Endothelial cell of umbilical vein (primary cell): Measurements from ENCODE around the gene CDK5. TPM values are rescaled to one million over a fixed set of nuclear protein-coding genes. Genes with fewer than 3 reads are reported as not detected.
A peak's percentile ranks its signal among the peaks of the same experiment; 100 is the strongest.

ENCODE experiments used
- BruUV-seq: library from RNA; stranded (reverse); fragments of 400-500 nt; replicated peaks from 2 replicates; lab custom pipeline; 2021; lab: Mats Ljungman, UMichigan
- CTCF ChIA-PET: fragments of 300-600, 350-600 bp; sonication (Branson Sonifier 250); formaldehyde crosslinking; loops from one replicate; lab custom pipeline; 2021; ENCODE audit warnings: antibody characterized with exemption, inconsistent platforms; lab: Charles Lee
- POLR2A ChIA-PET: fragments of 300-600, 350-600 bp; sonication (Branson Sonifier 250); formaldehyde crosslinking; loops from one replicate; lab custom pipeline; 2021; ENCODE audit warnings: antibody characterized with exemption, inconsistent platforms; lab: Charles Lee
- DNase-seq: peaks from one replicate; pipeline ENCODE4 v3.0.0-alpha.2; 2011; ENCODE audit warnings: low read depth, low spot score
- FAIRE-seq: peaks from 2 replicates; lab custom pipeline; 2011; peaks lifted over from hg19 to GRCh38; lab: Jason Lieb, UNC
- H2AFZ ChIP-seq: 2 replicates; pipeline ENCODE4 v1.6.0; 2012; ENCODE audit warnings: low read depth, low read length, control low read depth, inconsistent platforms
- H3K27ac ChIP-seq: 2 replicates; pipeline ENCODE4 v1.5.1; 2011; ENCODE audit warnings: low read depth, mild to moderate bottlenecking, control low read depth, low read length, moderate library complexity; ENCODE audit not compliant: insufficient read depth
- H3K27me3 ChIP-seq, 2 experiments: 2 replicates each; pipeline versions ENCODE4 v1.6.0 to v1.6.1; 2011; ENCODE audit warnings: low read length in 2 of 2, mixed read lengths in 1 of 2; ENCODE audit not compliant: control insufficient read depth in 2 of 2, insufficient read depth in 2 of 2
- H3K36me3 ChIP-seq, 2 experiments: 2 replicates in 1 of 2; 3 replicates in 1 of 2; pipeline ENCODE4 v1.5.1; 2011; ENCODE audit warnings: low read length in 2 of 2, mild to moderate bottlenecking in 1 of 2, moderate library complexity in 1 of 2; ENCODE audit not compliant: control insufficient read depth in 2 of 2, insufficient read depth in 2 of 2; ENCODE audit errors: extremely low read depth in 1 of 2
- H3K4me1 ChIP-seq: 3 replicates; pipeline ENCODE4 v1.5.1; 2011; ENCODE audit warnings: mild to moderate bottlenecking, low read length; ENCODE audit not compliant: control insufficient read depth, insufficient read depth; ENCODE audit errors: extremely low read depth
- H3K4me2 ChIP-seq: 2 replicates; pipeline ENCODE4 v1.6.1; 2011; ENCODE audit warnings: low read length, control low read depth, mixed read lengths; ENCODE audit not compliant: insufficient read depth
- H3K4me3 ChIP-seq, 3 experiments: fragments of 200-600 bp in 1 of 3; sonication (generic), shearing (Covaris generic) in 1 of 3; replicated peaks in 1 of 3; 2 replicates each; pipeline ENCODE4 v1.5.1; 2011 to 2016; ENCODE audit warnings: control low read depth in 3 of 3, low read length in 3 of 3, mild to moderate bottlenecking in 2 of 3, inconsistent platforms in 1 of 3, low read depth in 1 of 3, moderate library complexity in 1 of 3; ENCODE audit not compliant: insufficient read depth in 1 of 3
- H3K79me2 ChIP-seq: 2 replicates; pipeline ENCODE4 v1.6.0; 2012; ENCODE audit warnings: low read length, inconsistent platforms; ENCODE audit not compliant: control insufficient read depth, insufficient read depth
- H3K9ac ChIP-seq: replicated peaks from 2 replicates; pipeline ENCODE3; 2011; ENCODE audit warnings: low read length, control low read depth; ENCODE audit not compliant: insufficient read depth; ENCODE audit errors: extremely low read depth
- H3K9me1 ChIP-seq: replicated peaks from 3 replicates; pipeline ENCODE4 v1.6.0; 2011; ENCODE audit warnings: mild to moderate bottlenecking, low read length; ENCODE audit not compliant: control insufficient read depth, insufficient read depth; ENCODE audit errors: extremely low read depth
- H3K9me3 ChIP-seq: replicated peaks from 2 replicates; pipeline ENCODE4 v1.5.1; 2012; ENCODE audit warnings: low read length, inconsistent platforms; ENCODE audit not compliant: control insufficient read depth, insufficient read depth
- H4K20me1 ChIP-seq: replicated peaks from 2 replicates; pipeline ENCODE3; 2011; ENCODE audit warnings: mild to moderate bottlenecking, low read length; ENCODE audit not compliant: control insufficient read depth, insufficient read depth; ENCODE audit errors: extremely low read depth
- EZH2 ChIP-seq: IDR thresholded peaks from 2 replicates; pipeline ENCODE4 v1.6.1; 2012; ENCODE audit warnings: borderline replicate concordance, low read depth, mild to moderate bottlenecking, moderate library complexity, low read length, inconsistent platforms; ENCODE audit not compliant: severe bottlenecking
- FOS ChIP-seq: IDR thresholded peaks from 2 replicates; pipeline ENCODE4 v1.6.1; 2011; ENCODE audit warnings: mild to moderate bottlenecking, low read length, moderate library complexity, borderline replicate concordance; ENCODE audit not compliant: insufficient read depth
- GATA2 ChIP-seq: IDR thresholded peaks from 2 replicates; pipeline ENCODE4 v1.7.0; 2011; ENCODE audit warnings: low read depth, mild to moderate bottlenecking, moderate library complexity, mixed read lengths, low read length; ENCODE audit not compliant: insufficient read length, insufficient read depth
- JUN ChIP-seq: IDR thresholded peaks from 2 replicates; pipeline ENCODE4 v1.6.1; 2011; ENCODE audit warnings: borderline replicate concordance, low read depth; ENCODE audit not compliant: insufficient read length, insufficient read depth
- MYC ChIP-seq: IDR thresholded peaks from one replicate; pipeline ENCODE4 v1.6.1; 2011; ENCODE audit warnings: mild to moderate bottlenecking, low read depth, low read length
- POLR2A ChIP-seq: IDR thresholded peaks from 2 replicates; pipeline ENCODE4 v1.6.1; 2012; ENCODE audit warnings: low read depth, mild to moderate bottlenecking, control low read depth, low read length
- POLR2AphosphoS5 ChIP-seq: IDR thresholded peaks from 2 replicates; pipeline ENCODE4 v1.6.1; 2012; ENCODE audit warnings: low read depth, mild to moderate bottlenecking, control low read depth, low read length, moderate library complexity; ENCODE audit not compliant: insufficient read depth
- dilution Hi-C: fragments of 300-500 bp; cut with MboI; formaldehyde crosslinking; loops from one replicate; pipeline ENCODE4 v1.15.0; 2019; ENCODE audit warnings: low sequenced_read_pairs; ENCODE audit not compliant: extremely low pct_ligation_motif_present
- intact Hi-C: fragments of 100-400 bp; cut with micrococcal nuclease; formaldehyde crosslinking; loops from one replicate; pipeline ENCODE4 v1.10.0; 2022
- polyA plus RNA-seq, 4 experiments: library from polyadenylated mRNA; depleted of rRNA in 3 of 4; stranded (reverse) in 3 of 4; unstranded in 1 of 4; fragments of >200 nt; gene quantifications; 2 replicates each; pipeline versions ENCODE4 v1.2.1 to v1.2.3, GENCODE V29; 2011 to 2012; ENCODE audit warnings: missing spikeins in 1 of 4
- total RNA-seq: library from RNA; stranded (reverse); gene quantifications from 2 replicates; pipeline ENCODE4 v1.2.3, GENCODE V29; 2021
- TF ChIP-seq, protein P1 (sequence below): IDR thresholded peaks from 2 replicates; pipeline ENCODE4 v1.6.1; 2011; ENCODE audit not compliant: insufficient read depth, insufficient read length
- TF ChIP-seq, protein P2 (sequence below), 2 donors: IDR thresholded peaks; 1 replicate in 1 of 2; 2 replicates in 1 of 2; pipeline ENCODE4 v1.5.1; 2011; ENCODE audit warnings: low read length in 2 of 2, mild to moderate bottlenecking in 2 of 2, moderate library complexity in 2 of 2, control low read depth in 1 of 2, inconsistent platforms in 1 of 2, low read depth in 1 of 2; ENCODE audit not compliant: insufficient read depth in 1 of 2; ENCODE audit errors: extremely low read depth in 1 of 2

CDK5 gene
- total and polyA plus RNA-seq, 2 donors (not counting 3 experiments of a cell fraction or from before 2014, with no cell fraction given), result 16.5 to 38.3 TPM

DNA sequence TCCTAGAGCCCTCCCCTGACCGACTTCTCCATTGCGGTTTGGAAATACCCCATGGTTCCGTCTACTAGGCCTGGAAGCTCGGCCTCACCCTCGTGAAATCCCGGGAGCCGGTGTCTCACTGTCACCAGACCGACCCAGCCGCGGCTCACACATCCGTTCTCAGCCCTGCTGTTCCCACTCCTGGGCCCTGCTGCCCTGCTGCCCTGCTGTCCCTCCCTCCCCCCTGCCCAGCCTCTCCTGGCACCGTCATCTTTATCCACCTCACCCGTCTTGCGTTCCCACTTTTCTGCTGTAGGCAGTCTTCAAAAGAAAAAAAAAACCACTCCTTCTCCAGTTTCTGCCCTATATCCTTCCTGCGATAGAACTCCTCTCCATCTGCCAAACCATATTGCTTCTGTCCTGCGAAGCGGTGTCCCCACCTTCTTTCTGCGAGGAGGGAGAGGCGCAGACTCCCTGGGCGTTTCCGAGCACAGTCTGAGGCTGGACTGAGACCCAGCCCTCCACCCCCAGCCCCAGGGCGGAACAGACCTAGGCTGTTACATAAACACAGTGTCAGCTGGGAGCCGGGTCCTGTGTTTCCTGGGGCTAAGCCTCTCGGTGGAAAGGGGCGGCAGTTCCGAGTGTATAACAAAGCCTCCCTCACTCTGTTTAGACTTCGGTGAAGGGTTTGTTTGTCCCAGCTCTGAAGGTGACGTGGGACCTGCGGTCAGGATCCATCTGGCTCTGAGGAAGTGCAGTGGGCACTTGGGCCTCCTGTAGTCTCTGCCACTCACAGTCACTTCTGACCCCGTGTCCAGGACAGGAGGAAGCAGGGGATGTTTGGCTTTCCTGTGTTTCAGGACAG lies 31.4 kb upstream of the CDK5 start:
- dilution Hi-C loops, result no loop called here
- H3K9me3 ChIP-seq, result no peaks in the 10 kb centered on the region
- BruUV-seq, result no TSS peak
- peaks cover 67% of the 10 kb centered on the region for H3K79me2 ChIP-seq
- H3K4me2 ChIP-seq, result peak overlapping the region; percentile 94
- H3K9me1 ChIP-seq, result no peaks in the 10 kb centered on the region
- peak overlapping the region; percentile 98 for H3K27ac ChIP-seq
- H3K4me3 ChIP-seq, result peak overlapping the region; percentile 81 to 96 (median 82)
- intact Hi-C loops, result loop anchor here (1.0 to 2.0 kb wide), 5 partner anchors 9 to 61 kb away; partner anchors contain the start of genes ABCB8 and FASTK
- H3K9ac ChIP-seq, result peak overlapping the region; percentile 78
- POLR2A ChIA-PET, result interaction anchor here (1.0 kb wide), 1 partner anchor 22 kb away, joined by 3 read pairs; no protein-coding TSS in a partner anchor
- peaks cover 47% of the 10 kb centered on the region for H3K4me1 ChIP-seq
- DNase-seq (peak; percentile 95), FAIRE-seq (peak; percentile 97)
- peaks cover 0 to 7% of the 10 kb centered on the region in 2 experiments for H3K36me3 ChIP-seq
- no peaks in the 10 kb centered on the region for H4K20me1 ChIP-seq
- no peaks in the 10 kb centered on the region for H3K27me3 ChIP-seq
- TF ChIP-seq EZH2, result no peak
- peak; percentile 55 for TF ChIP-seq FOS
- TF ChIP-seq, protein P1, sequence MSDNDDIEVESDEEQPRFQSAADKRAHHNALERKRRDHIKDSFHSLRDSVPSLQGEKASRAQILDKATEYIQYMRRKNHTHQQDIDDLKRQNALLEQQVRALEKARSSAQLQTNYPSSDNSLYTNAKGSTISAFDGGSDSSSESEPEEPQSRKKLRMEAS, result no peak
- no peak for TF ChIP-seq GATA2
- TF ChIP-seq POLR2AphosphoS5, result peak; percentile 89
- peak; percentile 54 for TF ChIP-seq JUN
- TF ChIP-seq MYC, result no peak
- TF ChIP-seq POLR2A, result no peak
- TF ChIP-seq, protein P2, sequence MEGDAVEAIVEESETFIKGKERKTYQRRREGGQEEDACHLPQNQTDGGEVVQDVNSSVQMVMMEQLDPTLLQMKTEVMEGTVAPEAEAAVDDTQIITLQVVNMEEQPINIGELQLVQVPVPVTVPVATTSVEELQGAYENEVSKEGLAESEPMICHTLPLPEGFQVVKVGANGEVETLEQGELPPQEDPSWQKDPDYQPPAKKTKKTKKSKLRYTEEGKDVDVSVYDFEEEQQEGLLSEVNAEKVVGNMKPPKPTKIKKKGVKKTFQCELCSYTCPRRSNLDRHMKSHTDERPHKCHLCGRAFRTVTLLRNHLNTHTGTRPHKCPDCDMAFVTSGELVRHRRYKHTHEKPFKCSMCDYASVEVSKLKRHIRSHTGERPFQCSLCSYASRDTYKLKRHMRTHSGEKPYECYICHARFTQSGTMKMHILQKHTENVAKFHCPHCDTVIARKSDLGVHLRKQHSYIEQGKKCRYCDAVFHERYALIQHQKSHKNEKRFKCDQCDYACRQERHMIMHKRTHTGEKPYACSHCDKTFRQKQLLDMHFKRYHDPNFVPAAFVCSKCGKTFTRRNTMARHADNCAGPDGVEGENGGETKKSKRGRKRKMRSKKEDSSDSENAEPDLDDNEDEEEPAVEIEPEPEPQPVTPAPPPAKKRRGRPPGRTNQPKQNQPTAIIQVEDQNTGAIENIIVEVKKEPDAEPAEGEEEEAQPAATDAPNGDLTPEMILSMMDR (IDR thresholded peaks at IDR 0.05; ENCODE audit: extremely low read depth in 1 of 2, insufficient read depth in 1 of 2, low read depth in 1 of 2, low read length in 2 of 2), result no peak
- no peak overlapping the region for H2AFZ ChIP-seq
- CTCF ChIA-PET, result interaction anchor here (1.0 to 4.5 kb wide), 9 partner anchors 15 to 126 kb away, joined by 3 to 29 read pairs (median 5); partner anchors contain the start of gene ABCB8
